ENCODE measurements around the gene SH3BP5L.

- TF ChIP-seq REST (IDR thresholded peaks at IDR 0.05; ENCODE audit: insufficient read depth in 1 of 2, low read depth in 2 of 2, low read length in 2 of 2) (no peak), POLR2AphosphoS5 (IDR thresholded peaks at IDR 0.05; ENCODE audit: low read depth, low read length) (no peak), SIN3A (IDR thresholded peaks at IDR 0.05; ENCODE audit: borderline replicate concordance, insufficient read depth, low read length) (no peak), TAF1 (IDR thresholded peaks at IDR 0.05; ENCODE audit: borderline replicate concordance, insufficient read depth, low read length) (no peak)
These were observed 43.1 kb downstream of the SH3BP5L start for GRCh38 chr1:248782416-248783141.
